ENCODE measurements around the gene AFF3.

GRCh38 chr2:99571021-99571420 lies 571.4 kb downstream of the AFF3 start:
- TF ChIP-seq CTCF (IDR thresholded peaks at IDR 0.05 in 8 of 11, conservative IDR thresholded peaks at IDR 0.05 in 3 of 11) (no peak), POLR2A (IDR thresholded peaks at IDR 0.05) (no peak)

Data from spleen (tissue), 7 donors.